T-helper 9 cell (primary cell): Measurements from ENCODE around the gene SPEF1.

Source experiments
- DNase-seq: peaks from one replicate; pipeline ENCODE4 v3.0.0-alpha.2; 2020

SPEF1 gene

DNA sequence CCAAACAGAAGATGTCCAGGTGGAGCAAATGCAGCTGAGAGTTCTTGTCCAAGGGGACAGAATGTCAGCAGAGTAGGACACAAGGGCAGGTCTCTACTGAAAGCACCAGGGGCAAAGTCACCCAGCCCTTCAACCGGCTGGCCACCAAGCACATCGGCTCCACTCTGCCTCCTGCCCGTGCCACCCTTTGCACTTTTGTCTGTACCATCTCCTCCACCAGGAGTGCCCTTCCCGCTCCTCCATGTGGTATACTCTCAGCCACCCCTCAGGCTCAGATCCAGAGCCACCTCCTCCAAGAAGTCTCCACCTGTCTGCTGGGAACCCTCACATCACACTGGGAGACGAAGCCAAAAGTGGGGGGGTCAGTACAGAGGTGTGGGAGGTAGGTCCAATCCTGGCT is 52.9 kb downstream of the SPEF1 start:
- DNase-seq = no peak
